ENCODE results near the gene DUSP5. TPM values are rescaled to one million over a fixed set of nuclear protein-coding genes. Genes with fewer than 3 reads are reported as not detected.

DUSP5 gene
- total and polyA plus RNA-seq, 12 donors: 5.3 to 53.7 (median 21.2) TPM

GRCh38 chr10:110496553-110497437, 912 bp upstream of the DUSP5 start:
- ATAC-seq (no peak), DNase-seq (no peak)
- no peak for TF ChIP-seq CTCF (IDR thresholded peaks at IDR 0.05)
- Histone ChIP-seq H3K27me3 (peaks cover 0 to 8% (median 0%) of the 10 kb centered on the region in 7 donors), H3K27ac (peak overlapping the region; percentile 84 to 98 (median 96)), H3K4me3 (peak overlapping the region; percentile 62 to 94 (median 83)), H3K9me3 (no peaks in the 10 kb centered on the region), H3K4me1 (peaks cover 13 to 66% (median 45%) of the 10 kb centered on the region in 9 donors), H3K36me3 (no peaks in the 10 kb centered on the region)
- intact Hi-C loops (cut with DNase I): loop anchor here in 6 of 10 donors (2.0 to 10.0 kb wide), 8 partner anchors 39 to 418 kb away; partner anchors contain the start of genes BBIP1 (in 1 of the 6) and SHOC2 (in 1 of the 6)
- WGBS, 2 donors: 8 to 10% methylated on average over 22 of the region's 22 CpGs

GRCh38 chr10:110498087-110498981, 627 bp downstream of the DUSP5 start:
- Histone ChIP-seq H3K4me1 (peaks cover 15 to 68% (median 60%) of the 10 kb centered on the region in 9 donors), H3K27ac (peak overlapping the region; percentile 84 to 98 (median 94)), H3K9me3 (no peaks in the 10 kb centered on the region), H3K36me3 (peaks cover 0 to 2% (median 0%) of the 10 kb centered on the region in 9 donors), H3K4me3 (peak overlapping the region; percentile 62 to 94 (median 83)), H3K27me3 (peaks cover 0 to 8% (median 0%) of the 10 kb centered on the region in 7 donors)
- TF ChIP-seq CTCF (IDR thresholded peaks at IDR 0.05): peak in 1 of 9 donors; percentile 23
- ATAC-seq (peak in 1 of 8 donors; percentile 0), DNase-seq (peak; percentile 45 to 68)
- WGBS, 2 donors: 1 to 2% methylated on average over 92 to 107 of the region's 107 CpGs
- intact Hi-C loops (cut with DNase I): loop anchor here in 6 of 10 donors (2.0 to 10.0 kb wide), 8 partner anchors 41 to 416 kb away; partner anchors contain the start of genes BBIP1 (in 1 of the 6) and SHOC2 (in 1 of the 6)

- peak overlapping the region; percentile 62 to 94 (median 83) for H3K4me3 ChIP-seq
- H3K27me3 ChIP-seq: peaks cover 0 to 8% (median 0%) of the 10 kb centered on the region in 7 donors
- H3K9me3 ChIP-seq: no peaks in the 10 kb centered on the region
- ATAC-seq (peak in 5 of 8 donors; percentile 2 to 16 (median 10)), DNase-seq (peak in 1 of 2 donors; percentile 58)
- H3K4me1 ChIP-seq: peaks cover 22 to 76% (median 68%) of the 10 kb centered on the region in 9 donors
- H3K36me3 ChIP-seq: peaks cover 0 to 7% (median 0%) of the 10 kb centered on the region in 9 donors
- peak overlapping the region; percentile 84 to 98 (median 94) for H3K27ac ChIP-seq
- WGBS, 2 donors: 18 to 27% methylated on average over 21 of the region's 21 CpGs
- intact Hi-C loops (cut with DNase I): loop anchor here in 6 of 10 donors (2.0 to 10.0 kb wide), 8 partner anchors 42 to 416 kb away; partner anchors contain the start of genes BBIP1 (in 1 of the 6) and SHOC2 (in 1 of the 6)
- TF ChIP-seq CTCF (IDR thresholded peaks at IDR 0.05): peak in 5 of 9 donors; percentile 14 to 49 (median 36)
Observed at GRCh38 chr10:110498982-110499795, 1.5 kb downstream of the DUSP5 start.

Data from heart right ventricle (tissue), 16 donors.